Measurements from ENCODE around the gene ATG9B.
A peak's percentile ranks its signal among the peaks of the same experiment; 100 is the strongest.

Gene ATG9B

GRCh38 chr7:150989456-150989855 lies 34.8 kb downstream of the ATG9B start:
- no peak overlapping the region for H3K4me3 ChIP-seq (ENCODE audit: low read length)
- TF ChIP-seq ZNF274 (IDR thresholded peaks at IDR 0.05; ENCODE audit: low read depth, low read length), result no peak

GRCh38 chr7:150988230-150989226 lies 35.8 kb downstream of the ATG9B start:
- no peak overlapping the region for H3K4me3 ChIP-seq (ENCODE audit: low read length)

GRCh38 chr7:150986556-150986955 lies 37.7 kb downstream of the ATG9B start:
- no peak overlapping the region for H3K4me3 ChIP-seq (ENCODE audit: low read length)
- no peak for TF ChIP-seq ZNF274 (IDR thresholded peaks at IDR 0.05; ENCODE audit: low read depth, low read length)

More at GRCh38 chr7:150988230-150989226, 35.8 kb downstream of the ATG9B start:
- no peak for TF ChIP-seq ZNF274 (IDR thresholded peaks at IDR 0.05; ENCODE audit: low read depth, low read length)

GRCh38 chr7:150986099-150986512 lies 38.2 kb downstream of the ATG9B start:
- H3K4me3 ChIP-seq (ENCODE audit: low read length), result no peak overlapping the region
- TF ChIP-seq ZNF274 (IDR thresholded peaks at IDR 0.05; ENCODE audit: low read depth, low read length), result no peak

GRCh38 chr7:150983893-150984368 lies 40.4 kb downstream of the ATG9B start:
- no peak for TF ChIP-seq ZNF274 (IDR thresholded peaks at IDR 0.05; ENCODE audit: low read depth, low read length)
- no peak overlapping the region for H3K4me3 ChIP-seq (ENCODE audit: low read length)

GRCh38 chr7:150982351-150982750 lies 41.9 kb downstream of the ATG9B start:
- no peak for TF ChIP-seq ZNF274 (IDR thresholded peaks at IDR 0.05; ENCODE audit: low read depth, low read length)

GRCh38 chr7:150981644-150982043 lies 42.6 kb downstream of the ATG9B start:
- TF ChIP-seq ZNF274 (IDR thresholded peaks at IDR 0.05; ENCODE audit: low read depth, low read length), result no peak
- no peak overlapping the region for H3K4me3 ChIP-seq (ENCODE audit: low read length)

More at GRCh38 chr7:150982351-150982750, 41.9 kb downstream of the ATG9B start:
- H3K4me3 ChIP-seq (ENCODE audit: low read length), result no peak overlapping the region

- no peak for TF ChIP-seq ZNF274 (IDR thresholded peaks at IDR 0.05; ENCODE audit: low read depth, low read length)
- H3K4me3 ChIP-seq (ENCODE audit: low read length), result no peak overlapping the region
These were observed 43.6 kb downstream of the ATG9B start for GRCh38 chr7:150980663-150981062.

GRCh38 chr7:150979713-150980390 lies 44.4 kb downstream of the ATG9B start:
- no peak overlapping the region for H3K4me3 ChIP-seq (ENCODE audit: low read length)
- no peak for TF ChIP-seq ZNF274 (IDR thresholded peaks at IDR 0.05; ENCODE audit: low read depth, low read length)

GRCh38 chr7:150978126-150978789 lies 46.0 kb downstream of the ATG9B start, which contains the start of gene KCNH2:
TSS of gene KCNH2 (minus strand) at chr7:150978321. CDS start at chr7:150977913, 408 bp downstream.
- H3K4me3 ChIP-seq (ENCODE audit: low read length), result peak within 1 kb of the TSS; percentile 32; the same call in 1 of the 2 replicates
- TF ChIP-seq ZNF274 (IDR thresholded peaks at IDR 0.05; ENCODE audit: low read depth, low read length), result no peak

- no peak overlapping the region for H3K4me3 ChIP-seq (ENCODE audit: low read length)
- no peak for TF ChIP-seq ZNF274 (IDR thresholded peaks at IDR 0.05; ENCODE audit: low read depth, low read length)
These were observed 46.7 kb downstream of the ATG9B start for GRCh38 chr7:150977382-150978125.

- H3K4me3 ChIP-seq (ENCODE audit: low read length), result no peak overlapping the region
- no peak for TF ChIP-seq ZNF274 (IDR thresholded peaks at IDR 0.05; ENCODE audit: low read depth, low read length)
These were observed 47.5 kb downstream of the ATG9B start for GRCh38 chr7:150976529-150977381.
